Muscle layer of colon (tissue), 2 donors: ENCODE results near the gene KLHDC10.
"Not testable (repeated sequence)": the region's sequence is repeated elsewhere in the genome, so short reads cannot be mapped to it uniquely, and the experiment has no call there.

Experiments
- H3K27ac ChIP-seq: one replicate; pipeline ENCODE4 v1.7.0; 2013; ENCODE audit warnings: low read depth, mild to moderate bottlenecking, low read length, moderate library complexity
- H3K27me3 ChIP-seq, 2 donors: one replicate each; pipeline ENCODE4 v1.7.0; 2013; ENCODE audit warnings: low read length in 2 of 2, mild to moderate bottlenecking in 2 of 2; ENCODE audit not compliant: insufficient read depth in 2 of 2, control insufficient read depth in 1 of 2
- H3K36me3 ChIP-seq: one replicate; pipeline ENCODE4 v1.7.0; 2013; ENCODE audit warnings: mild to moderate bottlenecking, low read length; ENCODE audit not compliant: insufficient read depth
- H3K4me1 ChIP-seq: one replicate; pipeline ENCODE4 v1.7.0; 2013; ENCODE audit warnings: mild to moderate bottlenecking, low read length; ENCODE audit not compliant: insufficient read depth
- H3K4me3 ChIP-seq, 2 donors: one replicate each; pipeline ENCODE4 v1.7.0; 2013; ENCODE audit warnings: low read length in 2 of 2, low read depth in 1 of 2, mild to moderate bottlenecking in 1 of 2, moderate library complexity in 1 of 2
- H3K9ac ChIP-seq: one replicate; pipeline ENCODE4 v1.7.0; 2013; ENCODE audit warnings: low read length
- H3K9me3 ChIP-seq: one replicate; pipeline ENCODE4 v1.7.0; 2013; ENCODE audit warnings: mild to moderate bottlenecking, low read length
- donor health status: abdominal sarcoma.
- donor health status: Adenocarcinoma of cecum.

Gene KLHDC10

DNA sequence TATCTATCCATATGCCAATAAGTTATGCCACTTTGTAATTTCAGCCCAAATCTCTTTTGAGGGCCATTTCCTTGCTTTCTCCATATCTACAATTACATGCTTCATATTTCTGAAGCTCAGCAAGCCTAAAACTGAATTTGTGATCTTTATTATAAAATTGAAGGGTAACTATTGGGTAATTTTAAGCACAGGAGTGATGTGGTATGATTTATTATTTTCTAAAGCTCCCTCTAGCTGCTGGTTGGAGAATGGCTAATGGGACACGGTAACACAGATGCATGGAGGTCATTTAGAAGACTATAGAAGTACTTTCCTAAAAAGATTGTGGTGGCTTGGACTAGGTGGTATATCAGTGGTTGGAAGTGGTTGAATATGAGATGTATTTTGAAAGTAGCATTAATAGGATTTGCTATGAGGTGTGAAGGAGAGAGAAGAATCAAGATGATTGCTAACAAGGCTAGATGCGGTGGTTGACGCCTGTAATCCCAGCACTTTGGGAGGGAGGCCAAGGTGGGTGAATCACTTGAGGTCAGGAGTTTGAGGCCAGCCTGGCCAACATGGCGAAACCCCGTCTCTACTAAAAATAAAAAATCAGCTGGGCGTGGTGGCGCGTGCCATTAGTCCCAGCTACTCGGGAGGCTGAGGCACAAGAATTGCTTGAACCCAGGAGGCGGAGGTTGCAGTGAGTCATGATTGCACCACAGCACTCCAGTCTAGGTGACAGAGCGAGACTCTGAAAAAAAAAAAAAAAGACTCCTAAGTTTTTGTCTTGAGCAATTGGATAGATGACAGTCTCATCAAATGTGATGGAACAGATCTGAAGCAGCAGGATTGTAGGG is 13.9 kb downstream of the KLHDC10 start:
- peaks cover 3% of the 10 kb centered on the region for H3K4me1 ChIP-seq
- no peak overlapping the region for H3K4me3 ChIP-seq
- no peaks in the 10 kb centered on the region for H3K36me3 ChIP-seq
- no peaks in the 10 kb centered on the region for H3K27me3 ChIP-seq
- no peak overlapping the region for H3K9ac ChIP-seq
- H3K9me3 ChIP-seq: no peaks in the 10 kb centered on the region
- H3K27ac ChIP-seq: no peak overlapping the region

DNA sequence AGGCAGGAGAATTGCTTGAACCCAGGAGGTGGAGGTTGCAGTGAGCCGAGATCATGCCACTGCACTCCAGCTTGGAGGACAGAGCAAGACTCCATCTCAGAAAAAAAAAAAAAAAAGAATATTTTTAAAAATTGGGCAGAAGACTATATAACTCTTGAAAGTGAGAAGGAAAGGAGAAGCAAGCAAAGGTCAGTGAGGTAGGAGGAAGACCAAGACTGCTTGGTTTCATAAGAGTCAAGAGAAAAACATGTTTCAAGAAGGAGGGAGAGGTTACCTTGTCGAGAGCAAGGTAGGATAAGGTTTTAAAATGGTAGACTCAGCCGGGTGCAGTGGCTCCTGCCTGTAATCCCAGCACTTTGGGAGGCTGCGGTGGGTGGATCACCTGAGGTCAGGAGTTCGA is 14.9 kb downstream of the KLHDC10 start:
- not testable (repeated sequence) for H3K9ac ChIP-seq, H3K9me3 ChIP-seq, H3K4me1 ChIP-seq, H3K36me3 ChIP-seq, H3K4me3 ChIP-seq, H3K27ac ChIP-seq, H3K27me3 ChIP-seq

- H3K4me3 ChIP-seq: no peak overlapping the region
- no peaks in the 10 kb centered on the region for H3K27me3 ChIP-seq
- H3K36me3 ChIP-seq: no peaks in the 10 kb centered on the region
- H3K9ac ChIP-seq: no peak overlapping the region
- H3K4me1 ChIP-seq: peaks cover 3% of the 10 kb centered on the region
- H3K27ac ChIP-seq: no peak overlapping the region
- H3K9me3 ChIP-seq: no peaks in the 10 kb centered on the region
These were observed 16.6 kb downstream of the KLHDC10 start for GRCh38 chr7:130086938-130087337.

DNA sequence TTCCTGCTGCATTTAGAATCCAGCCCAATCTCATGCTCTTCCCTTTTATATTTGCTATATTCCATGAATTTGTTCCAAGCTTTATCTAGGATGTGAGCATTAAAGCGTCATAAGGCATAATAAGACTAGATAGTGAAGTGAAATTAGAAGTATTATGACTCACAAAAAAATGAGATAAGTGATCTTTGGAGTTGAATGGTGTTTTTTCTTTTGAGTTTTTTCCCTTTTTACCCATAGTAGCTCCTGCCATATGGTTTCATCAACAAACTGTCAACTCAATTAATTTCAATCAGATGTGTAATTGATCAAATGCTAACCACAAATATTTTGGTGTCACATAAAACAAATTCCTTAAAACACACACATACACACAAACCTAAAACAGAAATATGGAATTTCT is 17.0 kb downstream of the KLHDC10 start:
- no peak overlapping the region for H3K4me3 ChIP-seq

GRCh38 chr7:130090745-130091532 is 20.6 kb downstream of the KLHDC10 start:
- no peaks in the 10 kb centered on the region for H3K9me3 ChIP-seq

More for the DNA sequence above, 17.0 kb downstream of the KLHDC10 start:
- peaks cover 3% of the 10 kb centered on the region for H3K4me1 ChIP-seq
- no peaks in the 10 kb centered on the region for H3K27me3 ChIP-seq
- H3K9ac ChIP-seq: no peak overlapping the region
- no peaks in the 10 kb centered on the region for H3K36me3 ChIP-seq
- H3K9me3 ChIP-seq: no peaks in the 10 kb centered on the region
- H3K27ac ChIP-seq: no peak overlapping the region

DNA sequence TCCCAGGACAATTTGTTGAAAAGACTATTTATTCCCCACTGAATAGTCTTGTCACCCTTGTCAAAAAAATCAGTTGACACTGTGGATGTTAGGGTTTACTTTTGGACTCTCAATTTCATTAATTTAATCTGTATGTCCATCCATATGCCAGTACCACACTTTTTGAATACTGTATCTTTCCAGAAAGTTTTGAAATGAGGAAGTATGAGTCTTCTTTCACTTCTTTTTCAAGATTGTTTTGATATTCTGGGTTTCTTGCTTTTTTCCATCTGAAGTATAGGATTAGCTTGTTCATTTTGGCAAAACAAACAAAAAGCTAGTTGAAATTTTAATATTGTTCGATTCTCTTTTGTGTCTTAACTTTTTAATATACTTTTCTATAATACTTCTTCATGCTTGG is 21.7 kb downstream of the KLHDC10 start:
- no peak overlapping the region for H3K9ac ChIP-seq

More at GRCh38 chr7:130090745-130091532, 20.6 kb downstream of the KLHDC10 start:
- peaks cover 10% of the 10 kb centered on the region for H3K4me1 ChIP-seq
- H3K9ac ChIP-seq: no peak overlapping the region
- no peak overlapping the region for H3K4me3 ChIP-seq
- no peaks in the 10 kb centered on the region for H3K36me3 ChIP-seq
- no peaks in the 10 kb centered on the region for H3K27me3 ChIP-seq
- H3K27ac ChIP-seq: no peak overlapping the region

GRCh38 chr7:130092598-130092997 is 22.3 kb downstream of the KLHDC10 start:
- Histone ChIP-seq H3K27ac (no peak overlapping the region), H3K4me1 (peaks cover 7% of the 10 kb centered on the region), H3K4me3 (no peak overlapping the region), H3K36me3 (no peaks in the 10 kb centered on the region), H3K9me3 (no peaks in the 10 kb centered on the region), H3K27me3 (no peaks in the 10 kb centered on the region), H3K9ac (no peak overlapping the region)

More for the DNA sequence above, 21.7 kb downstream of the KLHDC10 start:
- Histone ChIP-seq H3K4me1 (peaks cover 10% of the 10 kb centered on the region), H3K27me3 (no peaks in the 10 kb centered on the region), H3K9me3 (no peaks in the 10 kb centered on the region), H3K27ac (no peak overlapping the region), H3K4me3 (no peak overlapping the region), H3K36me3 (no peaks in the 10 kb centered on the region)

DNA sequence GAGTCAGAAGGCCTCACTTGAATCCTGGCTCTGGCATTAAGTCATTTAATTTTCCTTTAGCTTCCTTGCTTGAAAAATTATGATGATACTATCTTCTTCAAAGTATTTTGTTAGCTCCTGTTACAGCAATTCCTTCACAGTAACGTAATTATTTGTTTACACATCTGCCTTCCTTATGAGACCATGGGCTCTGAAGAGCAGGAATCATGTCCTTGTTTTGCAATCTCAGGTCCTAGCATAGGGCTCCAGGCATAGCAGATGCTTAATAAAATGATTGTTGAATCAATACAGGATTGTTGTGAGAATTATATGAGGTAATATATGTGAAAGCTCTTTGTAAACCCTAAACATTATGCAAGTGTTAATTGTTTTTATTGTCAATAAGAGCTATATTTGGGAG is 25.5 kb downstream of the KLHDC10 start:
- no peak overlapping the region for H3K9ac ChIP-seq
- H3K4me1 ChIP-seq: peaks cover 7% of the 10 kb centered on the region
- H3K9me3 ChIP-seq: no peaks in the 10 kb centered on the region
- H3K27ac ChIP-seq: no peak overlapping the region
- H3K27me3 ChIP-seq: no peaks in the 10 kb centered on the region
- H3K36me3 ChIP-seq: no peaks in the 10 kb centered on the region
- no peak overlapping the region for H3K4me3 ChIP-seq

DNA sequence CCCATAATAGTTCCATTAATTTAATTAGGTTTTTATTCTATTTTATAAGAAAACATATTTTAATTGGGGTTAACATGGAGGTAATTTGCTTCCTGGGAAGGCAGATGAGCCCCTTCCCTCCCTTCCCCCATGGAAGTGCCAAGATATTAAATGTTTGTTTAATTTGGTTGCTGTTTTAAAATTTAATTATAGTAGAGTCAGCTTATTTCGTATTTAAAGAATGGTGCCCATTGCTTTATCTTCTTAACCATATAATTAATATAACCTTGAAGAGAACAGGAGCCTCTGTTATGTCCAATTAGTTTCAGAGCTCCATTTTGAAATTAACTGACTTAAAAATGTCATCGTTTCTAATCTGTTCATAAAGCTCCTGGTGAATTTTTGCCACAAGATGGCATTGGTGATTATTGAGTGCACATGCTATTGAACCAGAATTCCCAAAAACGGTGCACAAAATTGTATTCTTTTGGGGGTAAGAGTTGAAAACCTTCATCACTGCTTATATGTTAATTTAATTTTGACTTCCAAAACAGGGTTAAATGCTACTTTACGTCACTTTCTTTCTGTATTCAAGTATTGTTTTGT is 26.0 kb downstream of the KLHDC10 start:
- Histone ChIP-seq H3K9ac (no peak overlapping the region), H3K36me3 (no peaks in the 10 kb centered on the region)

GRCh38 chr7:130099331-130099730 is 29.0 kb downstream of the KLHDC10 start:
- H3K4me1 ChIP-seq: peaks cover 7% of the 10 kb centered on the region
- no peak overlapping the region for H3K9ac ChIP-seq
- H3K27ac ChIP-seq: no peak overlapping the region
- no peaks in the 10 kb centered on the region for H3K9me3 ChIP-seq
- no peaks in the 10 kb centered on the region for H3K36me3 ChIP-seq
- H3K4me3 ChIP-seq: no peak overlapping the region
- H3K27me3 ChIP-seq: no peaks in the 10 kb centered on the region

More for the DNA sequence above, 26.0 kb downstream of the KLHDC10 start:
- no peaks in the 10 kb centered on the region for H3K27me3 ChIP-seq
- H3K4me3 ChIP-seq: no peak overlapping the region
- H3K27ac ChIP-seq: no peak overlapping the region
- H3K9me3 ChIP-seq: no peaks in the 10 kb centered on the region
- peaks cover 7% of the 10 kb centered on the region for H3K4me1 ChIP-seq

GRCh38 chr7:130102588-130102987 is 32.3 kb downstream of the KLHDC10 start:
- Histone ChIP-seq H3K4me1 (no peaks in the 10 kb centered on the region), H3K36me3 (no peaks in the 10 kb centered on the region), H3K9ac (no peak overlapping the region), H3K9me3 (no peaks in the 10 kb centered on the region), H3K27me3 (no peaks in the 10 kb centered on the region), H3K4me3 (no peak overlapping the region), H3K27ac (no peak overlapping the region)
